GM23248 (cell line): ENCODE results near the gene MYORG. TPM values are rescaled to one million over a fixed set of nuclear protein-coding genes. Genes with fewer than 3 reads are reported as not detected.
A peak's percentile ranks its signal among the peaks of the same experiment; 100 is the strongest.

Source experiments
- DNase-seq: peaks from one replicate; pipeline ENCODE4 v3.0.0-alpha.2; 2015
- H2AFZ ChIP-seq: fragments of 200-600 bp; sonication (generic); 2 replicates; pipeline ENCODE4 v1.6.1; 2016; ENCODE audit warnings: antibody characterized with exemption
- H3F3A ChIP-seq: fragments of 200-600 bp; sonication (generic); 2 replicates; pipeline ENCODE4 v1.6.1; 2016; ENCODE audit warnings: mild to moderate bottlenecking, antibody characterized with exemption, mixed run types; ENCODE audit not compliant: insufficient read depth
- H3K27ac ChIP-seq: fragments of 200-600 bp; sonication (generic); 2 replicates; pipeline ENCODE4 v1.5.1; 2016; ENCODE audit warnings: mild to moderate bottlenecking
- H3K27me3 ChIP-seq: fragments of 200-600 bp; sonication (generic); replicated peaks from 2 replicates; pipeline ENCODE4 v1.6.1; 2016; ENCODE audit warnings: mild to moderate bottlenecking; ENCODE audit not compliant: insufficient read depth
- H3K36me3 ChIP-seq: fragments of 200-600 bp; sonication (generic); 2 replicates; pipeline ENCODE4 v1.6.1; 2016; ENCODE audit warnings: low read depth, mild to moderate bottlenecking
- H3K4me1 ChIP-seq: fragments of 200-600 bp; sonication (generic); 2 replicates; pipeline ENCODE4 v1.6.1; 2016; ENCODE audit warnings: mild to moderate bottlenecking; ENCODE audit not compliant: insufficient read depth
- H3K4me2 ChIP-seq: fragments of 200-600 bp; sonication (generic); one replicate; pipeline ENCODE4 v1.6.1; 2016; ENCODE audit warnings: mild to moderate bottlenecking; ENCODE audit not compliant: unreplicated experiment
- H3K4me3 ChIP-seq: fragments of 200-600 bp; sonication (generic); 2 replicates; pipeline ENCODE4 v1.5.1; 2016; ENCODE audit warnings: mild to moderate bottlenecking
- H3K79me2 ChIP-seq: fragments of 200-600 bp; sonication (generic); 2 replicates; pipeline ENCODE4 v1.6.1; 2016; ENCODE audit warnings: mild to moderate bottlenecking; ENCODE audit not compliant: insufficient read depth
- H3K9ac ChIP-seq: fragments of 200-600 bp; sonication (generic); 2 replicates; pipeline ENCODE4 v1.6.1; 2016; ENCODE audit warnings: mild to moderate bottlenecking
- H3K9me2 ChIP-seq: fragments of 200-600 bp; sonication (generic); 2 replicates; pipeline ENCODE4 v1.6.1; 2016; ENCODE audit warnings: mixed run types, mild to moderate bottlenecking, moderate library complexity; ENCODE audit not compliant: insufficient read depth
- H3K9me3 ChIP-seq: fragments of 200-600 bp; sonication (generic); one replicate; pipeline ENCODE4 v1.6.1; 2017; ENCODE audit warnings: low read depth
- H4K20me1 ChIP-seq: fragments of 200-600 bp; sonication (generic); 2 replicates; pipeline ENCODE4 v1.6.0; 2016; ENCODE audit not compliant: insufficient read depth
- EZH2 ChIP-seq: fragments of 200-600 bp; sonication (generic); IDR thresholded peaks from 2 replicates; pipeline ENCODE4 v1.6.1; 2018; ENCODE audit warnings: antibody characterized with exemption, mild to moderate bottlenecking; ENCODE audit not compliant: insufficient read depth, poor library complexity, severe bottlenecking
- EZH2phosphoT487 ChIP-seq: fragments of 200-600 bp; sonication (generic); IDR thresholded peaks from 2 replicates; pipeline ENCODE4 v1.6.1; 2018; ENCODE audit warnings: antibody characterized with exemption, moderate library complexity, mild to moderate bottlenecking, low read depth; ENCODE audit not compliant: insufficient read depth
- WGBS, 2 experiments: methylation state at CpG; one replicate each; pipeline ENCODE4 v1.1.6; 2015 to 2017; ENCODE audit warnings: low lambda C conversion rate in 2 of 2, low coverage in 1 of 2; ENCODE audit errors: missing lambda C conversion rate in 2 of 2; 5-methylcytosine and 5-hydroxymethylcytosine counted together
- in situ Hi-C: fragments of 300-500 bp; cut with MboI; formaldehyde crosslinking; loops from 2 replicates; pipeline ENCODE4 v1.15.0; 2020
- polyA plus RNA-seq: library from polyadenylated mRNA; unstranded; fragments of >200 nt; fragmentation: Nextera tagmentation; extraction: Ambion mirVana; gene quantifications from 2 replicates; pipeline ENCODE4 v1.2.1, GENCODE V29; 2016
- total RNA-seq: library from RNA; depleted of rRNA; stranded (reverse); fragments of >200 nt; shearing (Covaris generic); gene quantifications from 2 replicates; pipeline ENCODE4 v1.2.3, GENCODE V29; 2014

Gene MYORG
- total and polyA plus RNA-seq, 2 experiments from 2014 or later: 0.73 to 1.1 TPM

DNA sequence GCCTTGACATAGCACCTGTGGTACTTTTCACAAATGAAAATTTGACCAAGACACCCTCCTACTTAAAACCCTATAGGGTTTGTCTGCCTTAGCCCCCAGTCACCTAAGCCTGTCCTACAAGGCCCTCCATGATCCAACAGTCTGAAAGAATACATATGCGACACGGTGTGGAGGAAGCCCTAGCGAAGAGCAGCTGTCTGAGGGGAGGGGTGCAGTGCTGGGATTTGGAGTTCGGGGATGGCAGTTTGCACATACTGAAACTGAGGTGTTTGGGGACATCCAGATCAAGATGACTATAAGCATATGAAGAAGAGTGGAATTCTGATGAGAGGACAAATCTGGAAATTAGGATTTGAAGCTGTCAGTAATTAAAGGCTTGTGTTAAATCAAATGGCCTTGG is 7.2 kb upstream of the MYORG start:
- no peaks in the 10 kb centered on the region for H3K9me2 ChIP-seq
- WGBS, 2 experiments: 46 to 65% methylated on average over 4 of the region's 4 CpGs
- H3K27me3 ChIP-seq: no peaks in the 10 kb centered on the region
- no peak overlapping the region for H3K4me2 ChIP-seq
- H3K9me3 ChIP-seq: no peaks in the 10 kb centered on the region
- H3K4me1 ChIP-seq: no peaks in the 10 kb centered on the region
- H3K36me3 ChIP-seq: no peaks in the 10 kb centered on the region
- no peak overlapping the region for H3K9ac ChIP-seq
- no peak overlapping the region for H2AFZ ChIP-seq
- DNase-seq: no peak
- H3K4me3 ChIP-seq: no peak overlapping the region
- in situ Hi-C loops: no loop called here
- no peak overlapping the region for H3K27ac ChIP-seq
- H3K79me2 ChIP-seq: no peaks in the 10 kb centered on the region
- no peak for TF ChIP-seq EZH2
- no peak for TF ChIP-seq EZH2phosphoT487
- H4K20me1 ChIP-seq: no peaks in the 10 kb centered on the region
- H3F3A ChIP-seq: no peaks in the 10 kb centered on the region

DNA sequence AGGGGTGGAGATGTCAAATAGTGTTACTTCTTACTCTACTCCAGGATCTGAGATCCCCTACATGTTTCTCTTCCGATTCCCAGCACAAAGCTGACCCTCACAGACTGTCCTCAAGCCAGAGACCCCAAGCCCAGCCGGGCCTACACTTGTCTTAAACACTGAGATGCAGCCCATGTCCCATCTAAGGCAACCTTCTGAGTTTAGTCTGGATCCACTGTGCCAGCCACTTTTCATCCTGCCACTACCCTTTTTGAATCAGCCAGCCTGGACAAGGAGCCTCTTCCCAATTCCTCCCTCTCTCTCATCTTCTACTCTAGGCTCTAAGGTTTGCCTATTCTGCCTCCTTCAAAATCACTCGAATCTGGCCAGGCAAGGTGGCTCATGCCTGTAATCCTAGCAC is 6.2 kb upstream of the MYORG start:
- H3K4me2 ChIP-seq: no peak overlapping the region
- H3K36me3 ChIP-seq: no peaks in the 10 kb centered on the region
- 83 to 87% methylated on average over 3 of the region's 3 CpGs for WGBS, 2 experiments
- no peaks in the 10 kb centered on the region for H3K9me2 ChIP-seq
- no peak for TF ChIP-seq EZH2
- no peak for TF ChIP-seq EZH2phosphoT487
- H3K27ac ChIP-seq: no peak overlapping the region
- DNase-seq: no peak
- no peaks in the 10 kb centered on the region for H3K79me2 ChIP-seq
- H3K9ac ChIP-seq: no peak overlapping the region
- no peaks in the 10 kb centered on the region for H3K9me3 ChIP-seq
- H3K4me1 ChIP-seq: no peaks in the 10 kb centered on the region
- H2AFZ ChIP-seq: no peak overlapping the region
- H3F3A ChIP-seq: no peaks in the 10 kb centered on the region
- in situ Hi-C loops: no loop called here
- no peaks in the 10 kb centered on the region for H3K27me3 ChIP-seq
- no peak overlapping the region for H3K4me3 ChIP-seq
- no peaks in the 10 kb centered on the region for H4K20me1 ChIP-seq

DNA sequence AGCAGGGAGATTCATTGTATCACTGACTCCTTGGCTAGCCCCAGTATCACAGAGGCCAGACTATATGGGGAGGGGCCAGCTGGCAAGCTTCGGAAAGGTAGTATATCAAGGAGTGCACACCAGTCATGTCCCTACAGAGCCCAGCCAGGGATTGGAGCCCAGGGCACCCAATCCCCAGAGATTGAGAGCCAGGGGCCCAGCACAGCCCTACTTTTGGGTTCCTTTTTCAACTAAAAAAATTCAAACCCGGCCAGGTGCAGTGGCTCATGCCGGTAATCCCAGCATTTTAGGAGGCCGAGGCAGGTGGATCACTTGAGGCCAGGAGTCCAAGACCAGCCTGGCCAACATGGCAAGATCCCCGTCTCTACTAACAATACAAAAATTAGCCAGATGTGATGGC is 5.4 kb upstream of the MYORG start:
- H4K20me1 ChIP-seq: no peaks in the 10 kb centered on the region
- in situ Hi-C loops: no loop called here
- no peaks in the 10 kb centered on the region for H3K9me2 ChIP-seq
- no peaks in the 10 kb centered on the region for H3K79me2 ChIP-seq
- DNase-seq: no peak
- H3K36me3 ChIP-seq: no peaks in the 10 kb centered on the region
- H3K27ac ChIP-seq: no peak overlapping the region
- no peaks in the 10 kb centered on the region for H3K9me3 ChIP-seq
- H3K9ac ChIP-seq: no peak overlapping the region
- H3K27me3 ChIP-seq: no peaks in the 10 kb centered on the region
- H3F3A ChIP-seq: no peaks in the 10 kb centered on the region
- TF ChIP-seq EZH2phosphoT487 (no peak), EZH2 (no peak)
- WGBS, 2 experiments: 93% methylated on average over 5 of the region's 5 CpGs
- H3K4me3 ChIP-seq: no peak overlapping the region
- no peaks in the 10 kb centered on the region for H3K4me1 ChIP-seq
- no peak overlapping the region for H3K4me2 ChIP-seq
- no peak overlapping the region for H2AFZ ChIP-seq

DNA sequence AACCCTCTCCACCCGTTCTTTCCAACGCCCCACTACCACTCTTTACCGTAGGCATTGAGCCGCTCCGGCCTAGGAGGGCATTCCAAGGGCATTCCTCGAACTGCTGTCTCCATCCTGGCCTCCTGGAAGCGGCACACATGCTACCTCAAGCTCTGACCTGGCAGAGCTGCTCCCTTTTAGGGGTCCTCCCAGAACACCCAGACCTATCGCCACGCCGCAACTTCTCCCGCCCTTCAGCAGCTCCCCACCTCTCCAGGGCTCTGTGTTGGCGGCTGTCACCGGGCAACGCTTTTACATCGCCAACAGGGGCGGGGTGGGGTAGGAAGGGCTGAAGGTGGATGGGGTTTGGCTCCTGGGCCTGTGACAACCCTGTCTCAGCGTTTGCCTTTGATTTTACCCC is 4.6 kb upstream of the MYORG start:
- Histone ChIP-seq H2AFZ (peak overlapping the region; percentile 89), H3K4me3 (no peak overlapping the region), H3K9ac (no peak overlapping the region), H3K36me3 (no peaks in the 10 kb centered on the region), H3K4me1 (no peaks in the 10 kb centered on the region), H3K27me3 (no peaks in the 10 kb centered on the region), H3K79me2 (no peaks in the 10 kb centered on the region), H3K9me3 (no peaks in the 10 kb centered on the region), H3K27ac (no peak overlapping the region), H3F3A (no peaks in the 10 kb centered on the region), H3K9me2 (no peaks in the 10 kb centered on the region), H4K20me1 (no peaks in the 10 kb centered on the region), H3K4me2 (no peak overlapping the region)
- TF ChIP-seq EZH2phosphoT487 (no peak), EZH2 (no peak)
- no peak for DNase-seq
- in situ Hi-C loops: no loop called here
- 76 to 88% methylated on average over 15 to 17 of the region's 17 CpGs for WGBS, 2 experiments

DNA sequence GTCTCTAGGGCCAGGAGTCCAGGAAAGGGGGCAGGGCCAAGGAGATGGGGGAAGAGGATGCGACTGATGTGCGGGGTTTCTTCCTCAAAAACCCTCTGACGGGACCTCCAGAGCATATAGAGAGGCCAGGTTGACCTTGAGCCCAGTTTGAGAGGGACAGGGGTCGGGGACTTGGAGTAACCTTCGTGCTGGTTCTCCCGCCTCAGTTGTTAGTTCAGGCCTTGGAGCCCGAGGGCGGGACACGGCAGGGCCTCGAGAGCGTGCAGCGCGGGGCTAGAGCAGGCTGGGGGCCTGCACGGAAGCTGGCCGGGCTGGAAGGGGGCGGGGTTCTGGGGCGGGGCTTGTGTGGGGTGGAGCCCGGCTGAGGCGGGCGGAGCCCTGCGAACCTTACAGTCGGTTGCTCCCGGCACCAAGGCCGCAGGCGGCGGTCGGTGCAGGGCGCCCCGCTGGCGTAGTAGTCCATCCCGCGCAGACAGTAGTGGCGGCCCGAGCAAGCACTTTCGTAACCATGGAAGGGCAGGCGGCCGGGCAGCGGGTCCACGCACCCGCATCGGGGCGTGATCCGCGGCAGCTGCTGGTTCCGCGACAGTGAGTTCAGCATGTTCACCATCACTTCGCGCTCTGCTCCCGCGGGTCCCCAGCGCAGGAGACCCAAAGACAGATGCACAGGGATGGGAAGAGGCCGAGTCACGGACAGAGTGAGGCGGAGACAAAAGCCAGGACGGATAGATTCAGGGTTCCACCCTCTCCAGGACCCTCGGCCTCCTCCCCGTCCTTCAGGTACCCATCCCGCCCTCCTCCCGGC is 4.0 kb upstream of the MYORG start:
- Histone ChIP-seq H3F3A (0 out of 2 replicates have a peak, but pooled peaks cover 2% of the 10 kb centered on the region), H4K20me1 (no peaks in the 10 kb centered on the region), H3K9me3 (no peaks in the 10 kb centered on the region), H3K27ac (no peak overlapping the region), H3K4me3 (peak overlapping the region; percentile 71), H3K9me2 (no peaks in the 10 kb centered on the region), H3K79me2 (no peaks in the 10 kb centered on the region), H3K9ac (peak overlapping the region; percentile 66), H2AFZ (peak overlapping the region; percentile 89), H3K4me2 (peak overlapping the region; percentile 82), H3K36me3 (no peaks in the 10 kb centered on the region), H3K27me3 (no peaks in the 10 kb centered on the region), H3K4me1 (no peaks in the 10 kb centered on the region)
- WGBS, 2 experiments: 4 to 8% methylated on average over 39 to 47 of the region's 59 CpGs
- in situ Hi-C loops: no loop called here
- peak; percentile 83 for DNase-seq
- TF ChIP-seq EZH2: no peak
- no peak for TF ChIP-seq EZH2phosphoT487
